WTC11 (cell line): Measurements from ENCODE around the gene PER1. TPM values are rescaled to one million over a fixed set of nuclear protein-coding genes. Genes with fewer than 3 reads are reported as not detected.

ENCODE experiments used
- ATAC-seq: fragments of 200-7000 bp; cut with Tn5 transposase; 2 replicates; pipeline ENCODE4 v1.10.0; 2021; ENCODE audit warnings: mild to moderate bottlenecking, moderate library complexity
- CTCF ChIA-PET: fragments of 300-600 bp; sonication (Branson Sonifier 250); formaldehyde crosslinking; loops from one replicate; lab custom pipeline; 2021; ENCODE audit warnings: antibody characterized with exemption; lab: Charles Lee
- POLR2A ChIA-PET: fragments of 350-600 bp; sonication (Branson Sonifier 250); formaldehyde crosslinking; loops from one replicate; lab custom pipeline; 2021; ENCODE audit warnings: antibody characterized with exemption; lab: Charles Lee
- DNase-seq: peaks from one replicate; pipeline ENCODE4 v3.0.0; 2021; ENCODE audit warnings: low spot score
- H3K27ac Mint-ChIP-seq: 2 replicates; pipeline ENCODE4 v1.8.0; 2021; ENCODE audit warnings: mixed read lengths
- H3K27me3 Mint-ChIP-seq: 2 replicates; pipeline ENCODE4 v1.8.0; 2021; ENCODE audit warnings: low read depth, mild to moderate bottlenecking, moderate library complexity, mixed read lengths
- H3K36me3 Mint-ChIP-seq: 2 replicates; pipeline ENCODE4 v1.8.0; 2021; ENCODE audit warnings: mixed read lengths
- H3K4me1 Mint-ChIP-seq: 2 replicates; pipeline ENCODE4 v1.8.0; 2022; ENCODE audit warnings: mixed read lengths
- H3K4me3 Mint-ChIP-seq: 2 replicates; pipeline ENCODE4 v1.8.0; 2021; ENCODE audit warnings: mild to moderate bottlenecking, moderate library complexity, mixed read lengths
- H3K9me3 Mint-ChIP-seq: 2 replicates; pipeline ENCODE4 v1.8.0; 2021; ENCODE audit warnings: mixed read lengths
- AR ChIP-seq: fragments of 250-450 bp; sonication (Bioruptor Pico); IDR thresholded peaks from 2 replicates; pipeline ENCODE4 v1.9.0; 2021; ENCODE audit warnings: mild to moderate bottlenecking
- CBFB ChIP-seq: sonication (generic); formaldehyde crosslinking; IDR thresholded peaks from 2 replicates; pipeline ENCODE4 v1.8.1; 2022; ENCODE audit warnings: mild to moderate bottlenecking, low read depth, missing genetic modification reagents
- CDX4 ChIP-seq: fragments of 250-450 bp; sonication (Bioruptor Pico); IDR thresholded peaks from 2 replicates; pipeline ENCODE4 v1.9.0; 2021; ENCODE audit warnings: moderate library complexity, mild to moderate bottlenecking, inconsistent platforms, borderline replicate concordance
- FOXJ3 ChIP-seq: sonication (generic); formaldehyde crosslinking; IDR thresholded peaks from 2 replicates; pipeline ENCODE4 v1.9.0; 2021; ENCODE audit warnings: missing genetic modification reagents, mild to moderate bottlenecking, borderline replicate concordance
- FOXK1 ChIP-seq: sonication (generic); formaldehyde crosslinking; IDR thresholded peaks from 2 replicates; pipeline ENCODE4 v1.8.0; 2022; ENCODE audit warnings: mild to moderate bottlenecking, moderate library complexity, missing genetic modification reagents
- GTF2I ChIP-seq: fragments of 250-450 bp; sonication (Bioruptor Pico); conservative IDR thresholded peaks from 2 replicates; pipeline ENCODE4 v1.4.0; 2021; ENCODE audit warnings: mild to moderate bottlenecking
- HMGXB4 ChIP-seq: sonication (generic); formaldehyde crosslinking; IDR thresholded peaks from 2 replicates; pipeline ENCODE4 v1.8.1; 2023; ENCODE audit warnings: mild to moderate bottlenecking, moderate library complexity, missing genetic modification reagents
- IRF1 ChIP-seq: sonication (generic); formaldehyde crosslinking; IDR thresholded peaks from 2 replicates; pipeline ENCODE4 v1.8.0; 2023; ENCODE audit warnings: missing genetic modification reagents
- MYBL2 ChIP-seq: sonication (generic); formaldehyde crosslinking; IDR thresholded peaks from 2 replicates; pipeline ENCODE4 v1.8.1; 2023; ENCODE audit warnings: mild to moderate bottlenecking, moderate library complexity, missing genetic modification reagents
- NFE2L1 ChIP-seq: sonication (generic); formaldehyde crosslinking; IDR thresholded peaks from 2 replicates; pipeline ENCODE4 v1.8.1; 2023; ENCODE audit warnings: missing genetic modification reagents
- NR2C2 ChIP-seq: sonication (generic); formaldehyde crosslinking; IDR thresholded peaks from 2 replicates; pipeline ENCODE4 v1.8.0; 2022; ENCODE audit warnings: mild to moderate bottlenecking, missing genetic modification reagents
- RELA ChIP-seq: sonication (generic); formaldehyde crosslinking; IDR thresholded peaks from 2 replicates; pipeline ENCODE4 v1.8.1; 2022; ENCODE audit warnings: missing genetic modification reagents, mild to moderate bottlenecking, borderline replicate concordance
- RORB ChIP-seq: fragments of 250-450 bp; sonication (Bioruptor Pico); IDR thresholded peaks from 2 replicates; pipeline ENCODE4 v1.9.0; 2021; ENCODE audit warnings: mild to moderate bottlenecking
- SMAD3 ChIP-seq: sonication (generic); formaldehyde crosslinking; IDR thresholded peaks from 2 replicates; pipeline ENCODE4 v1.8.0; 2022; ENCODE audit warnings: missing genetic modification reagents, mild to moderate bottlenecking, borderline replicate concordance
- TEAD4 ChIP-seq: sonication (generic); formaldehyde crosslinking; IDR thresholded peaks from 2 replicates; pipeline ENCODE4 v1.8.0; 2022; ENCODE audit warnings: mild to moderate bottlenecking, missing genetic modification reagents
- ZMAT4 ChIP-seq: fragments of 250-450 bp; sonication (Bioruptor Pico); IDR thresholded peaks from 2 replicates; pipeline ENCODE4 v1.9.0; 2021; ENCODE audit warnings: mild to moderate bottlenecking
- ZNF121 ChIP-seq: sonication (generic); formaldehyde crosslinking; IDR thresholded peaks from 2 replicates; pipeline ENCODE4 v1.8.0; 2023; ENCODE audit warnings: missing genetic modification reagents
- ZNF281 ChIP-seq: sonication (generic); formaldehyde crosslinking; IDR thresholded peaks from 2 replicates; pipeline ENCODE4 v1.8.0; 2023; ENCODE audit warnings: mild to moderate bottlenecking, missing genetic modification reagents
- ZNF416 ChIP-seq: fragments of 250-450 bp; sonication (Bioruptor Pico); IDR thresholded peaks from 2 replicates; pipeline ENCODE4 v1.9.0; 2021; ENCODE audit warnings: mild to moderate bottlenecking, inconsistent platforms
- ZNF425 ChIP-seq: fragments of 250-450 bp; sonication (Bioruptor Pico); conservative IDR thresholded peaks from 2 replicates; pipeline ENCODE4 v1.9.0; 2021; ENCODE audit warnings: mild to moderate bottlenecking
- ZNF512 ChIP-seq: sonication (generic); formaldehyde crosslinking; IDR thresholded peaks from 2 replicates; pipeline ENCODE4 v1.8.1; 2022; ENCODE audit warnings: missing genetic modification reagents, borderline replicate concordance
- total RNA-seq: library from RNA; stranded (reverse); gene quantifications from 3 replicates; pipeline ENCODE4 v1.2.3, GENCODE V29; 2021

The PER1 gene
- total RNA-seq, 1 experiment from 2014 or later = 46.9 TPM

GRCh38 chr17:8144401-8145231 lies 7.6 kb downstream of the PER1 start (continued):
- TF ChIP-seq CDX4 = no peak
- no peak for TF ChIP-seq HMGXB4 (CRISPR knock-in tag)
- TF ChIP-seq ZMAT4 = no peak

GRCh38 chr17:8143581-8144400 lies 8.4 kb downstream of the PER1 start:
- Mint-ChIP-seq H3K4me1 (no peaks in the 10 kb centered on the region), H3K4me3 (no peak overlapping the region), H3K9me3 (no peaks in the 10 kb centered on the region), H3K27ac (no peak overlapping the region; the same call in 1 of the 2 replicates), H3K36me3 (peaks cover 40% of the 10 kb centered on the region), H3K27me3 (no peaks in the 10 kb centered on the region)
- ChIA-PET CTCF (no interaction called here), POLR2A (interaction anchor here (0.7 kb wide), 1 partner anchor 13 kb away, joined by 3 read pairs; no protein-coding TSS in a partner anchor)
- ATAC-seq (no peak), DNase-seq (no peak)
- TF ChIP-seq ZNF121 (CRISPR knock-in tag) (no peak), CBFB (CRISPR knock-in tag) (no peak), ZNF281 (CRISPR knock-in tag) (no peak), ZNF416 (CRISPR knock-in tag) (no peak), SMAD3 (CRISPR knock-in tag) (no peak), RORB (no peak), MYBL2 (CRISPR knock-in tag) (no peak), AR (CRISPR knock-in tag) (no peak), FOXJ3 (CRISPR knock-in tag) (no peak), RELA (CRISPR knock-in tag) (no peak), NR2C2 (CRISPR knock-in tag) (no peak), ZNF425 (no peak), NFE2L1 (CRISPR knock-in tag) (no peak), GTF2I (no peak), TEAD4 (CRISPR knock-in tag) (no peak), FOXK1 (CRISPR knock-in tag) (no peak), IRF1 (no peak), ZNF512 (CRISPR knock-in tag) (no peak)
